Activated effector memory CD4-positive, alpha-beta T cell treated with anti-CD3 and anti-CD28 coated beads, Interleukin-2, amount 50 U/mL, for 16 hours (primary cell): ENCODE measurements around the gene FBXL14.

Source experiments
- DNase-seq: peaks from one replicate; pipeline ENCODE4 v3.0.0-alpha.2; 2020

Gene FBXL14

GRCh38 chr12:1566449-1567135, 27.8 kb downstream of the FBXL14 start:
- no peak for DNase-seq

GRCh38 chr12:1565172-1565571, 29.2 kb downstream of the FBXL14 start:
- DNase-seq = no peak

GRCh38 chr12:1564067-1564466, 30.3 kb downstream of the FBXL14 start:
- no peak for DNase-seq

- DNase-seq = peak; percentile 3
Measured at GRCh38 chr12:1562813-1563407, 31.5 kb downstream of the FBXL14 start.

DNA sequence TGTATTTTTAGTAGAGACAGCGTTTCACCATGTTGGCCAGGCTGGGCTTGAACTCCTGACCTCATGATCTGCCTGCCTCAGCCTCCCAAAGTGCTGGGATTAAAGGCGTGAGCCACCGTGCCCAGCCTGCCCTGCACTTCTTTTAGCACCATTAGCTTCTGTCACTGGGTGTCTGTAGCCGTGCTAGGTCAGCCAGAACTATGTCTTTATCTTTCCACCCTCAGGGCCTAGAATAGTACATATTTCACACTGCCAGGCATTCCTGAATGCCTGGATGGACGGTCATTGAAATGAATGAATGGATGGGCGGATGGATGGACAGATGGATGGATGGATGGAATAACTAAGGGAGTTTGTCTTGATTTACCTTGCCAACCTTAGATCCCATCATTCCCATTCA, 33.7 kb downstream of the FBXL14 start:
- no peak for DNase-seq

DNA sequence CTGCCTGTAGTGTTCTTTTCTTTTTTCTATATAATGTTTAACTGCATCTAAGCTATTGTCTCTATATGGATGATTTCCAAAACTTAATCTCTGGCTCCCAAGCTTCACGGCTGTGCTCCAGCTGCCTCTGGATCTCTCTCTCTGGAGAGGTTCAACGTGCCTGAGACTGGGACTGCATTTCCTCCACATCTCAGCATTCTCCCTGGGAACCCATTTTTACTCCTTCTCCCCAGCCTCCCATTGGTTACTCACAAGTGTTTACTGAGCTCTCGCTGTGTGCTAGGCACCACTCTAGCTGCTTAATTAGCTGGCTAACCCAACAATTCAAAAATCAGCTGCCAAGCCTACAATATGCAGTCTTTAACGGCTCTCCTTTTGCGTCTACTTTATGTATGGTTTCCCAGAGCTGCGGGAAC, 34.7 kb downstream of the FBXL14 start:
- DNase-seq = peak; percentile 13

DNA sequence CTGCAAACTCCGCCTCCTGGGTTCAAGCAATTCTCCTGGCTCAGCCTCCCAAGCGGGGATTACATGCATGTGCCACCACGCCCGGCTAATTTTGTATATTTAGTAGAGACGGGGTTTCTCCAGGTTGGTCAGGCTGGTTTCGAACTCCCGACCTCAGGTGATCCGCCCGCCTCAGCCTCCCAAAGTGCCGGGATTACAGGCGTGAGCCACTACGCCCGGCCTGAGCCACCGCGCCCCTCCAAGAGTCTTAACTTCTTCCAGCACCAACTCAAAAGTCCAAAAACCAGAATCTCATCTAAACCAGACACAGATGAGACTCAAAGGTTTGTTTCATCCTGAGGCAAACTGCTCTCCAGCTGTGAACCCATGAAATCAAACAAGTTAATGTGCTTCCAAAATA, 36.3 kb downstream of the FBXL14 start:
- peak; percentile 34 for DNase-seq

- peak; percentile 72 for DNase-seq
Measured at GRCh38 chr12:1553987-1554982, 40.1 kb downstream of the FBXL14 start.

DNA sequence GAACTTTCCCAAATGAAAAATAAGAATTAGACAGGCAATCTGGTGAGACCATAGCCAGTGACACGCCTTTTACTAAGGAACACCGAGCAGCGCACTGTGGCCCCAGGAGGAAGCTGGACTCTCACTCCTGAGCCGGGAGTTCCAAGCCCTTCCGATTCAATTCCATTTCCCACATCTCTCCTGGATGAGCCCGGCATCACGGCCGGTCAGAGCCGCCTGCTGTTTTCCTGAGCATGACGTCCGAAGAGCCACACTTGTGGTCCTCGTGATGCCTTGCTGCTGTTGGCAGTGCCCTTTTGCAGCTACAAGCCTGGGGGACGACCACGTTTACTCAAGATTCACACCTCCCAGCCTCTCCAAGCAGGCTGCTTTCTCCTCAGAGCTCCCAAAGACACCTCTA, 40.8 kb downstream of the FBXL14 start:
- peak; percentile 53 for DNase-seq

DNA sequence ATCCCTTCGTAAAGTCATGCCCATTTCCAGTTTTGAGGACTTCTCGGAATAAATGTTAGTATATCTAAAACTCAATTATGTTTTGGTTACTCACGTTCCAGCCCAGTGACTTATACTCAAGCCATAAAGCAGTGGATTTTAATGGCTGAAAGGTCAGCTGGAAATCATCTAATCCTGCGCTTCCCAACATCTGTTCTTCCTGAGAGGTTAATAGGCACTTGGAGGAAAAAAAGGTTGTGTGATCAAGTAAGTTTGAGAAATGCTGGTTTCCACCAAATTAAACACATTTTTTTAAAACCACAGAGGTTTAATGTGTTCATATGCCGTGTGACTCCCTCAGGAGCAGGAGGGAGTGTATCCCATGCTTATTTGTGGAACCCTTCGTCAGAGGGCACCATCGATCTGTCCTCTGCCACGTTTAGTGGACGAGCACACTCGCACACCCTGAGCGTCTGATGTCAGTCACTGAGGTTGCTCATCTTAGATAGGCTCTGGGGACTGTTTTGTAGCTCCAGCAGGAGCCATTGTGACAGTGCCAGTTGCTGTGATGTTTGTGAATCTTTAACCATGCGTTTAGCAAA, 41.4 kb downstream of the FBXL14 start:
- no peak for DNase-seq

- peak; percentile 16 for DNase-seq
Measured at GRCh38 chr12:1552171-1552570, 42.2 kb downstream of the FBXL14 start.

DNA sequence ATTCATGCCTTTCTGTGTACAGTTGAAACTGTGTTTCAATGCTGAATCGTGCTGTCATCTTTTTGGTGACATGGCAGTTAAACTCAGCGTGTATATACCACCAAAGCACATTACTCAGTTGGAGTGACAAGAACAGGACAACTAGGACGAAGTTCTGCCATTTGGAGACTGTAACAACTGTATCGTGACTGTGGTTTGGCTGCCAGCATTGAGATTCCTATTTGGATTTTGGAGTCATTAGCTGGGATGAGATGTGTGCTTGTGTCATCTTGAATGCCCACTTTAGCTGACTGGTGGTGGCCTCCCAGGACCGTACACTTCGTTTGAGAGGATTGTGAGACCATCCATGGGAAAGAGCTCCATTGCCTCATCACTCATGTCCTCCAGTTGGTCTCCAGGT, 42.9 kb downstream of the FBXL14 start:
- peak; percentile 12 for DNase-seq

GRCh38 chr12:1546931-1547640, 47.3 kb downstream of the FBXL14 start:
- no peak for DNase-seq

DNA sequence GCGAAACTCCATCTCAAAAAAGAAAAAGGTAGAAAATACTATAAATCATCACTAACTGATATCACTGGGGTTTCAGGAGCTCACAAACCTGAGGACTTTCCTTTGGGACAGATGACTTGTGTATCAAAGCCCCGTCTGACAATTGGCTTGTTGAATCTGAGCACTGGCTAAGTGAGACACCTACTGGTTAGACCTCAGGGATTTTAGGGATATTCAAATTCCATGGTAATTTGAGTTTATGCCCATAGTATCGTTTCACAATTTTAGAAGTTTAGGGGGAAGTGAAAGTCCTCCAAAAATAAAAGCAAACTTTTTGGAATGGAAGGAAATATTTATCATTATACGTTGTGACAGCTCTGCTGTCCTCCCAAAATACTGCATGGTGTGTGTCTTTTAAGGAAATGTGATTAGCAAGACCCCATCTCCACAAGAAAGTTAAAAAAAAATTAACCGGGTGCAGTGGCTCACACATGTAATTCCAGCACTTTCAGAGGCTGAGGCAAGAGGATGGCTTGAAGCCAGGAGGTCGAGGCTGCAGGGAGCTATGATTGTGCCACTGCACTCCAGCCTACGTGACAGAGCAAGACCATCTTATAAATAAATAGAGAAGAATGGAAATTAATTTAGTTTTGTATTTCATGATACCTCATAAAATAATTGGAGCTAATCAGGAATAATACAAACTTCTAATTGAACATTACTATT, 49.2 kb downstream of the FBXL14 start:
- peak; percentile 19 for DNase-seq

DNA sequence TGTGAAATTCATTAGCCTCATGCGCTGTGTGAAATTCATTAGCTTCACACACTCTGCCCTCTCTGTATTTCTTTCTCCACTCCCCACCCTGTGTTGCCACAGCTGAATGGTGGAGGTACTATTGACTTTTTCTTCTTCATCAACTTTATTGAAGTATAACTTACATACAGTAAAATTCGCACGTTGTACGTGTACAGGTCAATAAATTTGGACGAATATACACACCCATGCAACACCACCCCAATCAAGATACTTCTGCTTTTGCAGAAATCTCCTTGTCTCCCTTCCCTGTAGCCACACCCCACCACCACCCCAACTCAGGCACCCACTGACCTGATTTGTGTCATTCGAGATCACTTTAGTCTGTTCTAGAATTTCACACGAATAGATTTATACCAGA, 51.8 kb downstream of the FBXL14 start:
- DNase-seq = no peak

GRCh38 chr12:1540690-1541089, 53.7 kb downstream of the FBXL14 start:
- DNase-seq = no peak

GRCh38 chr12:1539135-1539534, 55.2 kb downstream of the FBXL14 start:
- no peak for DNase-seq

GRCh38 chr12:1536817-1537216, 57.6 kb downstream of the FBXL14 start:
- DNase-seq = no peak

- DNase-seq = no peak
Measured at GRCh38 chr12:1534748-1535147, 59.6 kb downstream of the FBXL14 start.

GRCh38 chr12:1533602-1534304, 60.6 kb downstream of the FBXL14 start:
- DNase-seq = peak; percentile 76

- DNase-seq = no peak
Measured at GRCh38 chr12:1533205-1533601, 61.2 kb downstream of the FBXL14 start.
